Gastrocnemius medialis (tissue), 4 donors: ENCODE results near the gene ASIC3. TPM values are rescaled to one million over a fixed set of nuclear protein-coding genes. Genes with fewer than 3 reads are reported as not detected.

Experiments used
- ATAC-seq, 2 donors: fragments of 150-250 bp; one replicate each; pipeline ENCODE4 v1.9.1; 2016
- DNase-seq, 2 donors: peaks; one replicate each; pipeline ENCODE4 v3.0.0-alpha.2; 2019
- H3K27ac ChIP-seq, 4 donors: fragments of 200-600 bp; sonication (generic); 1 replicate in 1 of 4; 2 replicates in 3 of 4; pipeline ENCODE4 v1.5.1; 2016 to 2018; ENCODE audit warnings: mild to moderate bottlenecking in 2 of 4, moderate library complexity in 1 of 4
- H3K27me3 ChIP-seq, 3 donors: fragments of 200-600 bp; sonication (generic) in 2 of 3; 1 replicate in 1 of 3; 2 replicates in 2 of 3; pipeline versions ENCODE4 v1.5.1 to v1.6.0; 2016 to 2019; ENCODE audit warnings: mild to moderate bottlenecking in 1 of 3, moderate library complexity in 1 of 3
- H3K36me3 ChIP-seq, 2 donors: fragments of 200-600 bp; sonication (generic) in 1 of 2; one replicate each; pipeline ENCODE4 v1.5.1; 2017 to 2018
- H3K4me1 ChIP-seq, 2 donors: fragments of 200-600 bp; sonication (generic) in 1 of 2; one replicate each; pipeline ENCODE4 v1.5.1; 2016 to 2017; ENCODE audit warnings: mild to moderate bottlenecking in 2 of 2
- H3K4me3 ChIP-seq, 4 donors: fragments of 200-600 bp; sonication (generic) in 3 of 4; 1 replicate in 1 of 4; 2 replicates in 3 of 4; pipeline ENCODE4 v1.5.1; 2016 to 2019; ENCODE audit warnings: mild to moderate bottlenecking in 2 of 4
- H3K9me3 ChIP-seq, 3 donors: fragments of 200-600 bp; sonication (generic) in 2 of 3; 1 replicate in 1 of 3; 2 replicates in 2 of 3; pipeline ENCODE4 v1.5.1; 2016 to 2019
- POLR2A ChIP-seq, 2 donors: fragments of 450-650 bp; IDR thresholded peaks; one replicate each; pipeline ENCODE4 v1.6.1; 2017; ENCODE audit warnings: antibody characterized with exemption in 2 of 2, mild to moderate bottlenecking in 2 of 2, moderate library complexity in 2 of 2
- in situ Hi-C, 4 donors: fragments of 200-750 bp; cut with MboI; loops; one replicate each; pipeline versions ENCODE4 v1.15.0 to v1.8.0; 2017; ENCODE audit warnings: low sequenced_read_pairs in 4 of 4
- intact Hi-C: fragments of 100-400 bp; cut with DNase I; formaldehyde crosslinking; loops from one replicate; pipeline ENCODE4 v1.15.1; 2023; ENCODE audit warnings: low total_unique reads
- total RNA-seq, 4 donors: library from RNA; depleted of rRNA; stranded (reverse); fragments of >200 nt; gene quantifications; one replicate each; pipeline versions ENCODE4 v1.1.0 to v1.2.3, GENCODE V29; 2016
- TF ChIP-seq, protein P1 (sequence below), 5 experiments: fragments of 450-650 bp in 3 of 5; fragments of 200-600 bp in 2 of 5; sonication (generic) in 2 of 5; IDR thresholded peaks in 4 of 5; conservative IDR thresholded peaks in 1 of 5; 1 replicate in 4 of 5; 2 replicates in 1 of 5; pipeline ENCODE4 v1.5.1; 2016 to 2019; ENCODE audit warnings: antibody characterized with exemption in 5 of 5, mild to moderate bottlenecking in 3 of 5, moderate library complexity in 3 of 5

The ASIC3 gene
- total RNA-seq, 4 donors from 2014 or later = 0.72 to 11.0 (median 2.5) TPM

DNA sequence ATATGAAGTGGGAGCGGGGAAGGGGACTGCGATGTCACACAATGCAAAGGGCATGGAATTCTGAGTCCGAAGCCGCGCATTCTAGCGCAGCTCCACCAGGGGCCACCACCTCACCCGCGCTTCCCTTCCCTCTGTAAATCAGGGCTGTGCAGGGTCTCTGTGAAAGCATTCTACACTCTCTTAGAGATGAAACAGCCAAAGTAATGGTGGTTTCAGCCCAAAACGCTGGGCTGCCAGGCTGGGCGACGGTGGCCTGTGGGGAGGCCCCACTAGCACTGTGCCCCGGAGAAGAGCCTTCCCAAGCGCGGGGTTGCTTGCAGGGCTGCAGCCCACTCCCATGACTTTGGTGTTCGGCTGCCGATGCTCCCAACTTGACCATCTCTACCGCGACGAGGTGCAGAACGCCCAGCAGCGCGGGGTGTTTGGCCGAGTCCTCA lies 35.4 kb upstream of the ASIC3 start:
- Histone ChIP-seq H3K27ac (no peak overlapping the region), H3K4me3 (no peak overlapping the region), H3K9me3 (no peaks in the 10 kb centered on the region), H3K4me1 (peaks cover under 1 to 21% of the 10 kb centered on the region in 2 donors), H3K27me3 (peaks cover 17 to 73% (median 67%) of the 10 kb centered on the region in 3 donors), H3K36me3 (no peaks in the 10 kb centered on the region)
- in situ Hi-C loops (no loop called here), intact Hi-C loops (no loop called here)
- DNase-seq = no peak
- no peak for ATAC-seq
- TF ChIP-seq, protein P1, sequence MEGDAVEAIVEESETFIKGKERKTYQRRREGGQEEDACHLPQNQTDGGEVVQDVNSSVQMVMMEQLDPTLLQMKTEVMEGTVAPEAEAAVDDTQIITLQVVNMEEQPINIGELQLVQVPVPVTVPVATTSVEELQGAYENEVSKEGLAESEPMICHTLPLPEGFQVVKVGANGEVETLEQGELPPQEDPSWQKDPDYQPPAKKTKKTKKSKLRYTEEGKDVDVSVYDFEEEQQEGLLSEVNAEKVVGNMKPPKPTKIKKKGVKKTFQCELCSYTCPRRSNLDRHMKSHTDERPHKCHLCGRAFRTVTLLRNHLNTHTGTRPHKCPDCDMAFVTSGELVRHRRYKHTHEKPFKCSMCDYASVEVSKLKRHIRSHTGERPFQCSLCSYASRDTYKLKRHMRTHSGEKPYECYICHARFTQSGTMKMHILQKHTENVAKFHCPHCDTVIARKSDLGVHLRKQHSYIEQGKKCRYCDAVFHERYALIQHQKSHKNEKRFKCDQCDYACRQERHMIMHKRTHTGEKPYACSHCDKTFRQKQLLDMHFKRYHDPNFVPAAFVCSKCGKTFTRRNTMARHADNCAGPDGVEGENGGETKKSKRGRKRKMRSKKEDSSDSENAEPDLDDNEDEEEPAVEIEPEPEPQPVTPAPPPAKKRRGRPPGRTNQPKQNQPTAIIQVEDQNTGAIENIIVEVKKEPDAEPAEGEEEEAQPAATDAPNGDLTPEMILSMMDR (IDR thresholded peaks at IDR 0.05 in 4 of 5, conservative IDR thresholded peaks at IDR 0.05 in 1 of 5) = peak in 2 of 5 experiments; percentile 22 to 27
- TF ChIP-seq POLR2A (IDR thresholded peaks at IDR 0.05) = no peak

DNA sequence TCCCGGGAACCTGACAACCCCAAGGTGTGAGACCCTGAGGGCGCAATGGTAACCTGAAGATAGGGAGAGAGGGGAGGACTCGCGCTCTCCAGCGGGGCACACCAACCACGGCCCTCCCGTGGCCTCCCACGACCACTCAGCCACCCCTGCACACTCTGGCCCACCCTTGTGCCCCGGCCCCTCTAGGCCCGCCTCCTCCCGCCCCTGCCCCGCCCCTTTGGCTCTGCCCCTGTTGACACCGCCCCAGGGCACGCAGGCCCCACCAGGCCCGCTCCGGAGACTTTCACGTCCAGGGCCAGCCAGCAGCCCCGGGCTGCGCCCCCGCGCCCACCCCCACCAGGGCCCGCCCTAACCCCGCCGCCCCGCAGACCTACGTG lies 35.0 kb upstream of the ASIC3 start:
- Histone ChIP-seq H3K36me3 (no peaks in the 10 kb centered on the region), H3K4me1 (peaks cover 3 to 23% of the 10 kb centered on the region in 2 donors), H3K9me3 (no peaks in the 10 kb centered on the region), H3K4me3 (peak overlapping the region; percentile 20 to 40 (median 26)), H3K27me3 (peaks cover 21 to 74% (median 66%) of the 10 kb centered on the region in 3 donors), H3K27ac (no peak overlapping the region)
- DNase-seq (no peak), ATAC-seq (no peak)
- intact Hi-C loops = no loop called here
- no peak for TF ChIP-seq POLR2A (IDR thresholded peaks at IDR 0.05)
- TF ChIP-seq, protein P1 (IDR thresholded peaks at IDR 0.05 in 4 of 5, conservative IDR thresholded peaks at IDR 0.05 in 1 of 5) = no peak
- in situ Hi-C loops = no loop called here

DNA sequence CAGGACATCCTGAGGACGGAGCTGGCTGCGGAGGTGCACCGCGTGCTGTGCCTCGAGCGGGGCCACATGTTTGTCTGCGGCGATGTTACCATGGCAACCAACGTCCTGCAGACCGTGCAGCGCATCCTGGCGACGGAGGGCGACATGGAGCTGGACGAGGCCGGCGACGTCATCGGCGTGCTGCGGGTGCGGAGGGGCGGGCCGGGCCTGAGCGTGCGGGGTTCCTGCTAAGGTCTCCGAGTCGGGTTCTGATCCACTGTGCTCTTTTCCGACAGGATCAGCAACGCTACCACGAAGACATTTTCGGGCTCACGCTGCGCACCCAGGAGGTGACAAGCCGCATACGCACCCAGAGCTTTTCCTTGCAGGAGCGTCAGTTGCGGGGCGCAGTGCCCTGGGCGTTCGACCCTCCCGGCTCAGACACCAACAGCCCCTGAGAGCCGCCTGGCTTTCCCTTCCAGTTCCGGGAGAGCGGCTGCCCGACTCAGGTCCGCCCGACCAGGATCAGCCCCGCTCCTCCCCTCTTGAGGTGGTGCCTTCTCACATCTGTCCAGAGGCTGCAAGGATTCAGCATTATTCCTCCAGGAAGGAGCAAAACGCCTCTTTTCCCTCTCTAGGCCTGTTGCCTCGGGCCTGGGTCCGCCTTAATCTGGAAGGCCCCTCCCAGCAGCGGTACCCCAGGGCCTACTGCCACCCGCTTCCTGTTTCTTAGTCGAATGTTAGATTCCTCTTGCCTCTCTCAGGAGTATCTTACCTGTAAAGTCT lies 34.4 kb upstream of the ASIC3 start:
- Histone ChIP-seq H3K4me1 (peaks cover 8 to 23% of the 10 kb centered on the region in 2 donors), H3K9me3 (no peaks in the 10 kb centered on the region), H3K36me3 (no peaks in the 10 kb centered on the region), H3K27ac (no peak overlapping the region), H3K27me3 (peaks cover 23 to 69% (median 62%) of the 10 kb centered on the region in 3 donors), H3K4me3 (peak overlapping the region; percentile 20 to 40 (median 26))
- TF ChIP-seq POLR2A (IDR thresholded peaks at IDR 0.05) = no peak
- TF ChIP-seq, protein P1 (IDR thresholded peaks at IDR 0.05 in 4 of 5, conservative IDR thresholded peaks at IDR 0.05 in 1 of 5) = no peak
- in situ Hi-C loops = no loop called here
- DNase-seq (no peak), ATAC-seq (no peak)
- intact Hi-C loops = no loop called here

- no peaks in the 10 kb centered on the region for H3K9me3 ChIP-seq
- H3K4me1 ChIP-seq = peaks cover 8 to 23% of the 10 kb centered on the region in 2 donors
- in situ Hi-C loops (no loop called here), intact Hi-C loops (no loop called here)
- no peak overlapping the region for H3K27ac ChIP-seq
- TF ChIP-seq, protein P1 (IDR thresholded peaks at IDR 0.05 in 4 of 5, conservative IDR thresholded peaks at IDR 0.05 in 1 of 5) = no peak
- no peak for TF ChIP-seq POLR2A (IDR thresholded peaks at IDR 0.05)
- DNase-seq = peak in 1 of 2 donors; percentile 57
- H3K36me3 ChIP-seq = no peaks in the 10 kb centered on the region
- H3K4me3 ChIP-seq = no peak overlapping the region
- peaks cover 29 to 69% (median 58%) of the 10 kb centered on the region in 3 donors for H3K27me3 ChIP-seq
- peak; percentile 61 to 68 for ATAC-seq
Observed at GRCh38 chr7:151014950-151015349, 33.4 kb upstream of the ASIC3 start.
